ENCODE results near the gene ZBTB7C. TPM values are rescaled to one million over a fixed set of nuclear protein-coding genes. Genes with fewer than 3 reads are reported as not detected.
A peak's percentile ranks its signal among the peaks of the same experiment; 100 is the strongest.

ZBTB7C gene
- total RNA-seq, 1 donor from 2014 or later = 0.57 TPM

DNA sequence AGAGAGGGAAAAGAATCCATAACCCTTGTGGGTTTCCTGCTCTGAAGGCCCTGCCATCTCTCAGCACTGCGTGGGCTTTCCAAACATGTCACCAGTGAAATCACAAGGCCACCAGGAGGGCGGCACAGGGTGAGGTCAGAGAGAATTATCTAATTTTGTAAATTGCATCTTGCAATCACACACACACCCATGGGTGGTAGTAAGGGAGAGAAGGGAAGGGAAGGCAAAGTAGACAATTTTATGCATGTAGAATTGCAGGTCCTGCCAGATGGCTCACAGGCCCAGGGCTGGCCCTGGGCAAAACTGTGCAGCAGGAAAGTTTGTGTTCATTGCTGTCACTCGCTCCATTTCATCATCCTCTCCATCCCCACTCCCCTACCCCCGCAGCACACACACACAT lies 21.0 kb upstream of the ZBTB7C start:
- TF ChIP-seq, protein P1, sequence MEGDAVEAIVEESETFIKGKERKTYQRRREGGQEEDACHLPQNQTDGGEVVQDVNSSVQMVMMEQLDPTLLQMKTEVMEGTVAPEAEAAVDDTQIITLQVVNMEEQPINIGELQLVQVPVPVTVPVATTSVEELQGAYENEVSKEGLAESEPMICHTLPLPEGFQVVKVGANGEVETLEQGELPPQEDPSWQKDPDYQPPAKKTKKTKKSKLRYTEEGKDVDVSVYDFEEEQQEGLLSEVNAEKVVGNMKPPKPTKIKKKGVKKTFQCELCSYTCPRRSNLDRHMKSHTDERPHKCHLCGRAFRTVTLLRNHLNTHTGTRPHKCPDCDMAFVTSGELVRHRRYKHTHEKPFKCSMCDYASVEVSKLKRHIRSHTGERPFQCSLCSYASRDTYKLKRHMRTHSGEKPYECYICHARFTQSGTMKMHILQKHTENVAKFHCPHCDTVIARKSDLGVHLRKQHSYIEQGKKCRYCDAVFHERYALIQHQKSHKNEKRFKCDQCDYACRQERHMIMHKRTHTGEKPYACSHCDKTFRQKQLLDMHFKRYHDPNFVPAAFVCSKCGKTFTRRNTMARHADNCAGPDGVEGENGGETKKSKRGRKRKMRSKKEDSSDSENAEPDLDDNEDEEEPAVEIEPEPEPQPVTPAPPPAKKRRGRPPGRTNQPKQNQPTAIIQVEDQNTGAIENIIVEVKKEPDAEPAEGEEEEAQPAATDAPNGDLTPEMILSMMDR (IDR thresholded peaks at IDR 0.05; ENCODE audit: unreplicated experiment) = no peak
- Mint-ChIP-seq H3K4me3 (ENCODE audit: low read depth) (no peak overlapping the region), H3K36me3 (ENCODE audit: insufficient read depth) (no peaks in the 10 kb centered on the region), H3K27ac (no peak overlapping the region), H3K9me3 (ENCODE audit: low read depth) (no peaks in the 10 kb centered on the region), H3K27me3 (peaks cover 42% of the 10 kb centered on the region), H3K4me1 (ENCODE audit: low read depth) (no peaks in the 10 kb centered on the region)
- no peak for DNase-seq (ENCODE audit: low spot score, unreplicated experiment)

DNA sequence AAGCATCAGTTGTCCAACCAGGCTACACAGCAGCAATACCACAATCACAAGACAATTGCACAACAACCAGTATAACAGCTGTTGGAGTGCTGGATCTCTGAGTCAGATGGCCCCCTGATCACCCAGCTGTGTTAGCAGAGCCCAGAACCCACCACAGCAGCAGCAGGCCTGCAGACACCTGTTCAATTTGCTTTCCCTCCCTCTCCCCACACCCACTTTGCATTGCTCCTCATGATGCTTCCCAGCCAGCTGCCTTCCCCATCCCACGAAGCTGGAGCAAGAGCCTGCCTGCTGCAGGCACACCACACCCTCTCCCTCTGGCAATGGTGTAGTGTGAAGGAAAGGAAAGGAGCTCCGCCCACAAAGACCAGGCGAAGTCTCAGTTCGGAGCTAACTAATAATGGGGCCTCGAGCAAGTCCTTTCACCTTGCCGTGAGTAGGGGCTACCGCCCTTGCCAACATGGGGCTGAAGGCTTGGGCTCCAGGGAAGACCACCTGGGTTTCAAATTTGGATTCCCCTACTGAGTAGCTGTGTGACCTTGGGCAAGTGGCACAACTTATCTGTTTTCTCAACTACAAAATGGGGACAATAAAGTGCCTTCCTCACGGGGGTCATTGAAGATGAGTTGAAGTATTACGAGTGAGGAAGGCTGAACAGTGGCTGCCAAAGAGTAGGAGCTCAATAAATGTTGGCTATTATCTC lies 19.4 kb upstream of the ZBTB7C start:
- no peak overlapping the region for H3K4me3 Mint-ChIP-seq (ENCODE audit: low read depth)
- no peak overlapping the region for H3K27ac Mint-ChIP-seq
- no peaks in the 10 kb centered on the region for H3K36me3 Mint-ChIP-seq (ENCODE audit: insufficient read depth)
- TF ChIP-seq, protein P1 (IDR thresholded peaks at IDR 0.05; ENCODE audit: unreplicated experiment) = no peak
- peaks cover 57% of the 10 kb centered on the region for H3K27me3 Mint-ChIP-seq
- H3K9me3 Mint-ChIP-seq (ENCODE audit: low read depth) = no peaks in the 10 kb centered on the region
- no peak for DNase-seq (ENCODE audit: low spot score, unreplicated experiment)
- no peaks in the 10 kb centered on the region for H3K4me1 Mint-ChIP-seq (ENCODE audit: low read depth)

DNA sequence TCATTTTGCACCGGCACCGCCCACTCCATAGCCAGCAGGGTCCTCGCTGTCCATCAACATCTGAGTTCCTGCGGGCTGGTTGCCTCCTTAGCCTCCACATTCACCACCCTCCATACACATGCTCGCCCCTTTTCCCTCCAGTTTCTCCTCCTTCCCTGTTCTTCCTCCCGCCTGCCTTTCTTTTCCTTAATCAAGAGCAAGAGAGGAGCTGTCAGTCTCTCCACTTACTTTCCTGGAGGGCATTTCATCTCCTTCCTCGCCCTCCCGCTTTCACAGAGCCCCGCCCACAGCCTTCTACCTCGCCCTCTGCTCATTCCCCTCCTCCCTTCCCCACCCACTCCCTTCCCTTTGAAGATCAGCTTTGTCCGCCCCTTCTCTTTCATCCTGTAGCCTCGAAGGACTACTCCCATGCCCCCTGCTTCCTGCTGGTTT lies 13.8 kb upstream of the ZBTB7C start:
- no peak overlapping the region for H3K4me3 Mint-ChIP-seq (ENCODE audit: low read depth)

DNA sequence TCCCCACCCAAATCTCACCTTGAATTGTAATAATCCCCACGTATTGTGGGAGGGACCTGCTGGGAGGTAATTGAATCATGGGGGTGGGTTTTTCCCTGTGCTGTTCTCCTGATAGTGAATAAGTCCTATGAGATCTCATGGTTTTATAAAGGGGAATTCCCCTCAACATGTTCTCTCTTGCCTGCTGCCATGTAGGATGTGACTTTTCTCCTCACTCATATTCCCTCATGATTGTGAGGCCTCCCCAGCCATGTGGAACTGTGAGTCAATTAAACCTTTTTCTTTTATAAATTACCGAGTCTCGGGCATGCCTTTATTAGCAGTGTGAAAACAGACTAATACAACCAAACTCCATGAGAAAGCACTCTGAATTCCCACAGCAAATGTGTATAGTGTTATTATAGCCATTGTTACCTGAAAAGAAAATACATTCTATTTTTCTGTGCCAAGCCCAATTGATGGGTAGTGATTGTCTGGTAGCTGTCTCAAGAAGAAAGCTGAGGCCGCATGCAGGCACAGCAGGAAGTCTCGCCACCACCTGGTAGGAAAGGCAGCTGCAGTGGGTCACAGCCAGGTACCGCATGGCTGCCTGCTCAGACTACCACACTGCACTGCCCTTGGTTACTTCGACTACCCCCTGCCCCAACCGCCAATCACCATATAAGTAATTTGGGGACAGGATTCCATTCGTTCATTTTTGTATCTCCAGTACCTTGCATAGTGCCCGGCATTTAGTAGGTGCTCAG lies 10.3 kb upstream of the ZBTB7C start:
- TF ChIP-seq, protein P1 (IDR thresholded peaks at IDR 0.05; ENCODE audit: unreplicated experiment) = peak; percentile 36
- Mint-ChIP-seq H3K9me3 (ENCODE audit: low read depth) (no peaks in the 10 kb centered on the region), H3K4me3 (ENCODE audit: low read depth) (no peak overlapping the region), H3K36me3 (ENCODE audit: insufficient read depth) (no peaks in the 10 kb centered on the region), H3K27ac (no peak overlapping the region), H3K4me1 (ENCODE audit: low read depth) (peaks cover 1% of the 10 kb centered on the region), H3K27me3 (peaks cover 68% of the 10 kb centered on the region)
- DNase-seq (ENCODE audit: low spot score, unreplicated experiment) = no peak

More for the DNA sequence above, 13.8 kb upstream of the ZBTB7C start:
- Mint-ChIP-seq H3K27ac (no peak overlapping the region), H3K4me1 (ENCODE audit: low read depth) (peaks cover 1% of the 10 kb centered on the region), H3K36me3 (ENCODE audit: insufficient read depth) (no peaks in the 10 kb centered on the region), H3K9me3 (ENCODE audit: low read depth) (no peaks in the 10 kb centered on the region), H3K27me3 (peaks cover 68% of the 10 kb centered on the region)
- no peak for DNase-seq (ENCODE audit: low spot score, unreplicated experiment)
- TF ChIP-seq, protein P1 (IDR thresholded peaks at IDR 0.05; ENCODE audit: unreplicated experiment) = no peak

DNA sequence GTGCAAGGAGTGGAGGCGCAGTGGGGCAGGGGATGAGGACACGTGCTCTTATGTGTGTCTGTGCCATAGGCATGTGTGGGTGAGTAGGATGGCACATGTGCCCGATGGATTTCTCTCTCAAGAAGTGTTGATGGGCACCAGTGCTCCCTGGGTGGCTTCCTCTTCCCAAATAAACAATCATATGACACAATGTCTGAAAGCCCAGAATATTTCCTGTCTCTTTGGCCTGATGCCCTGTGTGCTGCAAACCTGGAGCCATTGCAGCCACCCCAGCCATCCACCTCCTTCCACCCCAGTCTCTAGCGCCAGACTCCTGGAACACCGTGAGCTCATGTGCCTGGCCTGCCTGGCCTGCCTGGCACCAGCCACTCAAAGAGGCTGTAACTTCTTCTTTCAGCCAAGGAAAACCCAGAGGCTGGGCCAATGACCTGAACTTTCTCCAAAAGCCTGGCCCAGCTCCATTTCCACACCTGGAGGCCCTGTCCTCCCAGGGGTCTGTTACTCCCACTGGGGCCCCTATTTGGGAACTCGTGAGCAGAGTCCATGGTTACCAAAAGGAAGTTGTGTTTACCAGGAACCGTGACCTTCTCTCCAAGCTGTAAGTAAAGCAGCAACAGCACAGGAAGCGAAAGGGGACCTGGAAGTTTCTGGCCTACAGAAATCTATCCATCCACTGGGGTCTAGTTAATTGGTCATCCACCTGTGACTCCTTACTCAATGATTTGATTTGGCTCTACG lies 9.5 kb upstream of the ZBTB7C start:
- Mint-ChIP-seq H3K27me3 (peaks cover 68% of the 10 kb centered on the region), H3K36me3 (ENCODE audit: insufficient read depth) (no peaks in the 10 kb centered on the region), H3K4me3 (ENCODE audit: low read depth) (no peak overlapping the region), H3K27ac (no peak overlapping the region), H3K9me3 (ENCODE audit: low read depth) (no peaks in the 10 kb centered on the region), H3K4me1 (ENCODE audit: low read depth) (peaks cover 1% of the 10 kb centered on the region)
- DNase-seq (ENCODE audit: low spot score, unreplicated experiment) = no peak
- TF ChIP-seq, protein P1 (IDR thresholded peaks at IDR 0.05; ENCODE audit: unreplicated experiment) = no peak

Data from progenitor cell of endocrine pancreas (in vitro differentiated cells).